Stimulated activated CD4-positive, alpha-beta T cell treated with anti-CD3 and anti-CD28 coated beads, Interleukin-2, amount 100 ng/mL, for 48 hours (primary cell): Measurements from ENCODE around the gene PNN.
"Not testable (repeated sequence)": the region's sequence is repeated elsewhere in the genome, so short reads cannot be mapped to it uniquely, and the experiment has no call there.

Source experiments
- DNase-seq, 2 donors: peaks; one replicate each; pipeline ENCODE4 v3.0.0-alpha.2; 2020

Gene PNN

DNA sequence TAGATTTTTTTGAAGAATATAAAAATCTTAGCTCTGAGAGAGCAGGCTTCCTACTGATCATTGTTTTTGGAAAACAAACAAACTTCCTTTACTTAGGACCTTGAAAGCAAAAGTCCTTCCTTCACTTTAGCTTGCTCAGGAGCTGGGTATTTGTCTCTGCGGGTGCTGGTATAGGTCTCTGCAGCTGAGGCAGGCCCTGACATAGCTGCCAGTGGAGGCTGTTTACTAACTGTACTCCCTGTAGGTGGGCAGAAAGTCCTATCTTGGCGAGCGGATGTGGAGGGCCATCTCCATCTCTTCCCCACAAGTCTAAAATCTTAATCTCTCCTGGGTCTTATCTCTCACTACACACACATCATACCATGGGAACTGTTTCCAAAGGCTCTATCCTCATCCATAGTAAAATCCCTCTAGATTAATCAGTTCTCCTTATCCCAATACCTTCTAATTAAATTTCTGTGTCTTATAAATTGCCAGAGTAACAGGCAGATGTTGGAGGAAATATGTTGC, 54.6 kb downstream of the PNN start:
- DNase-seq, result no peak

DNA sequence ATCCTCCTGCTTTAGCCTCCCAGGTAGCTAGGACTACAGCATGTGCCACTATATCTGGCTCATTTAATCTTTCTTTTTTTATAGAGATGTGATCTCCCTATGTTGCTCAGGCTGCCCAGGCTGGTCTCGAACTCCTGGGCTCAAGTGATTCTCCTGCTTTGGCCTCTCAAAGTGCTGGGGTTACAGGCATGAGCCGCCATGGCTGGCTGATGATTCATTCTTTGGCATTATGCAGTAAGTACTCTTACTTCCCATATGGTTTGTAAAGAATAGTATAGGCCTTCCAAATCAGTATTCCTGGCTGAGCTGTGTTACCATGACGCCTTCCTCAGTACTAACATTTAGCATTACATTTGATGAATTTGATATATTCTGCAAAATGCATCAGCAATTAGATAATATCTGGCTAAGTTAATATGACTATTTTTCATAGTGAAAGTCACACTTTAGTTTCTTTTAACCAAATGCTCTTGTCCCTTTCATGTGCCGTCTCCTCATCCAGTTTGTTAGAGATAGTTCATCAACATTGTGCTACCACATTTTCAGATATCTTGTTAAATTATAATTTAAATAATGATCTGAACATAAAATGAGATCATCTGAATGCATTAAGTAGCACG, 55.5 kb downstream of the PNN start:
- DNase-seq, result no peak

DNA sequence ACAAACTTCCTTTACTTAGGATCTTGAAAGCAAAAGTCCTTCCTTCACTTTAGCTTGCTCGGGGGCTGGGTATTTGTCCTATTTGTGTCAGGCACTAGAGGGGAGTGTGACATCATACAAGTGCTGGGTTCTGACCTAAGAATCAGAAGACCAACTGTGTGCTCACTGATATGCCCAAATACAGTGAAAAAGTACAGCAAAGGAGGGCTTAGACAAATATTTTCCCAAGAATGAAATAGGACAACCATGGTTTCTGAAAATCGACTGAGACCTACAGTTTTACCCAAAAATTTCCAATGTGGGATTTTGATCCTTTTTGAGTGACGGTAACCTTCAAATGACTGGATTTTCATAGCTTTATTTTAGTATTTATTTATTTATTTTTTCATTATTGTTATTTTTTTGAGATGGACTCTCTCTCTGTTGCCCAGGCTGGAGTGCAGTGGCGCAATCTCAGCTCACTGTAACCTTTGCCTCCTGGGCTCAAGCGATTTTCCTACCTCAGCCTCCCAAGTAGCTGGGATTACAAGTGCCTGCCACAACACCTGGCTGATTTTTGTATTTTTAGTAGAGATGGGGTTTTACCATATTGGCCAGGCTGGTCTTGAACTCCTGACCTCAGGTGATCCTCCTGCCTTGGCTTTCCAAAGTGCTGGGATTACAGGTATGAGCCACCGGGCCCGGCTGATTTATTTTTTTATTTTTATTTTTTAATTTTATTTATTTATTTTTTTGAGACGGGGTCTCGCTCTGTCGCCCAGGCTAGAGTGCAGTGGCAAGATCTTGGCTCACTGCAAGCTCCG, 56.9 kb downstream of the PNN start:
- DNase-seq, result not testable (repeated sequence)
